ENCODE measurements around the gene THG1L. TPM values are rescaled to one million over a fixed set of nuclear protein-coding genes. Genes with fewer than 3 reads are reported as not detected.
A peak's percentile ranks its signal among the peaks of the same experiment; 100 is the strongest.

THG1L gene
- total and polyA plus RNA-seq, 9 donors, result 8.9 to 23.6 (median 14.3) TPM

DNA sequence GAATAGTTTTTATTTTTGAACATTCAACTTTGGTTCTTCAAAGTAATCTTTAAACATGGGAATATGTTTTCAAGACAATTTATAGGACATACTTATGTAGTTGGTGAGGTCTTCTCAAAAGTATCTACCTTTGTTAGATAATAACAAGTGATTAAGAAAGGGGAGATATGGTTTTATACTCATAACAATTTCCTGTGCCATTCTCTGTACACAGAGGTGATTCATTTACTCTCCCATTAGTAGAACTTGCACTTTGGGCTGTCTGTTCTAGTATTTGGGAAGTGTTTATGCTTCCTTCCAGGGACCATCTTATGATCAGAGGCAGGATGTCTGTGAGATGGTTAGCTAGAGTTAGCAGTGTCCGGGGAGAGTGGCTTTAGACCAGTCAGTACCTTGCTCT lies 27.5 kb downstream of the THG1L start:
- Histone ChIP-seq H3K36me3 (no peaks in the 10 kb centered on the region), H3K4me3 (no peak overlapping the region), H3K27ac (no peak overlapping the region), H3K9me3 (no peaks in the 10 kb centered on the region), H3K27me3 (no peaks in the 10 kb centered on the region), H3K4me1 (ENCODE audit: insufficient read depth) (no peaks in the 10 kb centered on the region)
- TF ChIP-seq POLR2A (IDR thresholded peaks at IDR 0.05), result no peak
- no peak for TF ChIP-seq EP300 (IDR thresholded peaks at IDR 0.05)
- TF ChIP-seq, protein P1, sequence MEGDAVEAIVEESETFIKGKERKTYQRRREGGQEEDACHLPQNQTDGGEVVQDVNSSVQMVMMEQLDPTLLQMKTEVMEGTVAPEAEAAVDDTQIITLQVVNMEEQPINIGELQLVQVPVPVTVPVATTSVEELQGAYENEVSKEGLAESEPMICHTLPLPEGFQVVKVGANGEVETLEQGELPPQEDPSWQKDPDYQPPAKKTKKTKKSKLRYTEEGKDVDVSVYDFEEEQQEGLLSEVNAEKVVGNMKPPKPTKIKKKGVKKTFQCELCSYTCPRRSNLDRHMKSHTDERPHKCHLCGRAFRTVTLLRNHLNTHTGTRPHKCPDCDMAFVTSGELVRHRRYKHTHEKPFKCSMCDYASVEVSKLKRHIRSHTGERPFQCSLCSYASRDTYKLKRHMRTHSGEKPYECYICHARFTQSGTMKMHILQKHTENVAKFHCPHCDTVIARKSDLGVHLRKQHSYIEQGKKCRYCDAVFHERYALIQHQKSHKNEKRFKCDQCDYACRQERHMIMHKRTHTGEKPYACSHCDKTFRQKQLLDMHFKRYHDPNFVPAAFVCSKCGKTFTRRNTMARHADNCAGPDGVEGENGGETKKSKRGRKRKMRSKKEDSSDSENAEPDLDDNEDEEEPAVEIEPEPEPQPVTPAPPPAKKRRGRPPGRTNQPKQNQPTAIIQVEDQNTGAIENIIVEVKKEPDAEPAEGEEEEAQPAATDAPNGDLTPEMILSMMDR (IDR thresholded peaks at IDR 0.05), result no peak
- WGBS, 3 donors, result 67 to 88% (median 86%) methylated on average over 1 of the region's 1 CpG
- no peak for DNase-seq
- intact Hi-C loops (cut with DNase I), result no loop called here

DNA sequence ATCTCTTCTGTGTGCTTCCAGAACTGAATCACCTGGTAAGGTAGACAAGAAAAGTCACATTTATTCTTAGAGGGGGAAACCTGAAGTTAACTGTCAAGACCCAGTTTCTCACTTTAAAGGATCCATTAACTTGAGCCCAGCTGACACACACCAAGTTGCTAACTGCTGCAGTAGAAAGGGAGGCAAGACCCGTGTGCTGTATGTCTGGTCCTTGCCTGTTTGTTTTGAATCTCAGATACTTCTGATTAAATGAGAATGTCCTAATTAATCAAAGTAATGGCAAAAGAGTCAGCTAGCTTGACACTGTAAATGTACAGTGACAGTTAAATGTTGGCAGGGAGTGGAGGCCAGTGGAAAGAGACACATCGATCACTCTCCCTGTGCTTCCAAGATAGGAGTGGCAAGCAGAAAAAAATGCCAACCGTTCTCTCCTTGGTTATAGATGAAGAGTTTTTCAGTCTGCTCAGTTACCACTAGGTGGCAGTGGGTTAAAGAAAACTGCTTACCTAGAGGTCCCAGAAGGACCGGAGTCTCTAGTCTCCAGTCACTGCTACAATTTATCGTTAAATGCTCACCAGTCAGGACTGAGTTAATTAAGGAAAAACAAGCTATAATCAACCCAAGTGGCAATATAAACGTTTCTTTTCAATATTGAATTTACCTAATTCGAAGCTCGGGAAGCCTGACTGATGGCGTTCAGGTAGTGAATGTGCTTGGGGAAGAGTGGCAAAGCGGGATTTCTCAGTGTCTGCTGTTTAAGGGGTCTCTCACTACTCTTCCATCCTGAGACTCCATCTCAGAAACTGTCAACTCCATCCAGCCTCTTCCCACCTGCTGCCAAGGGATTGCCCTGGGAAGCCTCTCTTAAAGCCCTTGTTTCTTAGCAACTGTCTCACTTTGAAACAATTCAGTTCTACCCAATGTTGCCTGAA lies 30.7 kb downstream of the THG1L start:
- H3K4me3 ChIP-seq, result no peak overlapping the region
- WGBS, 3 donors, result 27 to 31% (median 30%) methylated on average over 10 of the region's 10 CpGs
- TF ChIP-seq, protein P1 (IDR thresholded peaks at IDR 0.05), result peak; percentile 15 to 64 (median 36)
- no peak for TF ChIP-seq POLR2A (IDR thresholded peaks at IDR 0.05)
- TF ChIP-seq EP300 (IDR thresholded peaks at IDR 0.05), result no peak
- H3K36me3 ChIP-seq, result no peaks in the 10 kb centered on the region
- no peak overlapping the region for H3K27ac ChIP-seq
- H3K4me1 ChIP-seq (ENCODE audit: insufficient read depth), result no peaks in the 10 kb centered on the region
- peak in 1 of 5 donors; percentile 33 for DNase-seq
- intact Hi-C loops (cut with DNase I), result loop anchor here in 2 of 4 donors (5.0 kb wide), 1 partner anchor 1370 kb away; no protein-coding TSS in a partner anchor
- H3K27me3 ChIP-seq, result no peaks in the 10 kb centered on the region
- H3K9me3 ChIP-seq, result no peaks in the 10 kb centered on the region

DNA sequence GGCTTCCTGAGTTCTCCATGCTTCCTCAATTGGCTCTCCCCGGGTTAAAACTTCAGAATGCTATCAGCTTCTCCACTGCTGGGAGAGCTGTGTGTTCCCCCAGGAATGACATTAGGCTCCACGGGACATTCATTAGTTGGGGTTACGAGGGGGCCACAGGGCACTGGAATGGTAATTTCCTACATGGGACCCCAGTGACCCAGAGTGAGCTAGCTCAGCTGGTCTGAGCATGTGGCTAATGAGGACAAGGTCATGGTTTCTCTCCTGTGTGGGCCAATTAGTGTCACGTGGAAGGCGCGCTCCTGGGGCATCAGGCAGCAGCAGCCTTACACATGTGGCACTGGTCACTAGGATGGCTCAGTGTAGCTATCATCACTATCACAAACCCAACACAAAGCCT lies 33.3 kb downstream of the THG1L start:
- Histone ChIP-seq H3K4me3 (no peak overlapping the region), H3K9me3 (no peaks in the 10 kb centered on the region), H3K4me1 (ENCODE audit: insufficient read depth) (no peaks in the 10 kb centered on the region), H3K36me3 (no peaks in the 10 kb centered on the region), H3K27me3 (no peaks in the 10 kb centered on the region), H3K27ac (no peak overlapping the region)
- DNase-seq, result no peak
- intact Hi-C loops (cut with DNase I), result loop anchor here in 2 of 4 donors (5.0 kb wide), 1 partner anchor 1368 kb away; no protein-coding TSS in a partner anchor
- TF ChIP-seq POLR2A (IDR thresholded peaks at IDR 0.05), result no peak
- TF ChIP-seq, protein P1 (IDR thresholded peaks at IDR 0.05), result no peak
- no peak for TF ChIP-seq EP300 (IDR thresholded peaks at IDR 0.05)
- WGBS, 3 donors, result 69 to 83% (median 80%) methylated on average over 6 of the region's 6 CpGs

DNA sequence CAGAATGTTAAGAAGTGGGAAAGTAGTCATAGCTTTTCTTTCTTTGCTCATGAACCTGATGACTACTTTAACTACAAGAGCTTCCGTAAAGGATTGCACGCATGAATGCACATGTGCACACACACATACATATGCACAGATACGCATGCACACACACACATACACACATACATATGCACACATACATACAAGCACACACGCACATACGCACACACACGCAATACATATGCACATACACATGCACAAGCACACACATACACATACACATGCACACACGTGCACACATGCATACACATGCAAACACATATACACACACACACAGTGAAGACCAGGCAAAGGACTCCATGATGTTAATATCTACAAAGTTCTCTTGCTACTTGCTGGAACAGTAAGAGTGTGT lies 35.2 kb downstream of the THG1L start:
- H3K36me3 ChIP-seq, result no peaks in the 10 kb centered on the region
- TF ChIP-seq, protein P1 (IDR thresholded peaks at IDR 0.05), result no peak
- TF ChIP-seq POLR2A (IDR thresholded peaks at IDR 0.05) (no peak), EP300 (IDR thresholded peaks at IDR 0.05) (no peak)
- 94 to 97% (median 95%) methylated on average over 7 of the region's 7 CpGs for WGBS, 3 donors
- no peaks in the 10 kb centered on the region for H3K27me3 ChIP-seq
- no peak overlapping the region for H3K4me3 ChIP-seq
- H3K9me3 ChIP-seq, result no peaks in the 10 kb centered on the region
- no peak for DNase-seq
- no peak overlapping the region for H3K27ac ChIP-seq
- intact Hi-C loops (cut with DNase I), result no loop called here
- no peaks in the 10 kb centered on the region for H3K4me1 ChIP-seq (ENCODE audit: insufficient read depth)
